HUES48 (cell line): ENCODE measurements around the gene UBE2K.

Experiments used
- H3K27ac ChIP-seq: one replicate; pipeline ENCODE4 v1.7.0; 2013; ENCODE audit warnings: low read depth, low read length, inconsistent platforms
- H3K27me3 ChIP-seq: 2 replicates; pipeline ENCODE4 v1.6.1; 2013; ENCODE audit warnings: mild to moderate bottlenecking, low read length; ENCODE audit not compliant: control insufficient read depth, insufficient read depth
- H3K36me3 ChIP-seq: 2 replicates; pipeline ENCODE4 v1.6.1; 2013; ENCODE audit warnings: low read length; ENCODE audit not compliant: control insufficient read depth, insufficient read depth
- H3K4me1 ChIP-seq: 2 replicates; pipeline ENCODE4 v1.6.1; 2013; ENCODE audit warnings: mild to moderate bottlenecking, low read length; ENCODE audit not compliant: control insufficient read depth, insufficient read depth
- H3K4me3 ChIP-seq: 2 replicates; pipeline ENCODE4 v1.5.1; 2013; ENCODE audit warnings: mild to moderate bottlenecking, low read depth, low read length
- H3K9ac ChIP-seq: 2 replicates; pipeline ENCODE4 v1.6.1; 2013; ENCODE audit warnings: mild to moderate bottlenecking, low read depth, low read length, moderate library complexity
- H3K9me3 ChIP-seq: 2 replicates; pipeline ENCODE4 v1.6.1; 2013; ENCODE audit warnings: low read length; ENCODE audit not compliant: control insufficient read depth, insufficient read depth

UBE2K gene

DNA sequence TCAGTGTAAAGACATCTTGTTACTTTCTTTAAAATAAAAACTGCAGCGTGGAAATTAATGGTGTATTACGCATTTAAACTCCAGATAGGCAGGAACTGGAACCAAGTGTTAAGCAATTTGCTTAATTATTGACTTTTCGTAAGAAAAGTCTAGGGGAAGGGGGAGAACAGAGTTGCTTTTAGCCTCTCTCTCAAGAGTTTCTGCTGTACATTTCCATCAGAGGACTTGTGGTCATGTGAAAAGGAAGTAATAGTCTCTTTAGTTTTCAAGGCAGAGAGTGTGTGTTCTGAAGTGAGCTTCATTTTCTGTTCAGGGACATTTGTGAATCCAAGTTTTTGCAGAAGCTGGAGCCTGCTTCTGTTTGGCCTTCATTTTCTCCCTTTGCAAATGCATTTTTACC is 127.2 kb downstream of the UBE2K start:
- Histone ChIP-seq H3K27ac (peak overlapping the region; percentile 31), H3K9ac (no peak overlapping the region), H3K27me3 (no peaks in the 10 kb centered on the region), H3K36me3 (peaks cover 43% of the 10 kb centered on the region), H3K9me3 (no peaks in the 10 kb centered on the region), H3K4me1 (peaks cover 7% of the 10 kb centered on the region), H3K4me3 (no peak overlapping the region)

DNA sequence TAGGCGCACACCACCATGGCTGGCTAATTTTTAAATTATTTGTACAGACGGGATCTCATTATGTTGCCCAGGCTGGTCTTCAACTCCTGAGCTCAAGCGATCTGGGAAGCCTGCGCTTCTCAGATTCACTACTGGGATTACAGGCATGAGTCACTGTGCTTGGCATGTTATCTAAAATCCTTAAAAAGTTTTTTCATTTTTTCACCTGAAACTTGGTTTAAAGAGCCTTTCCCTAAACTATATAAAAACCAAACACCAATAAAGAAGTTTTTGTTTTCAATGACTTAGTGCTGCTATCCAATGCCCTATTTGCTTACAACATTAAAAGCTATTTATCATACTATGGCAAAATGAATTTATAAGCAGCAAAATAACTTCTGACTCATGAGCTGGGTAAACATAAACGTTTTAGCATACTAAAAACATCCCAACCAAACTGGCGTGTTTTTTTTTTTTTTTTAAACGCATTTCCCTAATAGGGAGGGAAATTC is 127.8 kb downstream of the UBE2K start:
- H3K4me3 ChIP-seq: no peak overlapping the region
- H3K27ac ChIP-seq: no peak overlapping the region
- H3K4me1 ChIP-seq: 0 out of 2 replicates have a peak, but pooled peaks cover under 1% of the 10 kb centered on the region
- H3K9me3 ChIP-seq: no peaks in the 10 kb centered on the region
- H3K36me3 ChIP-seq: peaks cover 48% of the 10 kb centered on the region
- H3K27me3 ChIP-seq: no peaks in the 10 kb centered on the region
- no peak overlapping the region for H3K9ac ChIP-seq
